ENCODE data around the gene ZFYVE21.

Gene ZFYVE21

DNA sequence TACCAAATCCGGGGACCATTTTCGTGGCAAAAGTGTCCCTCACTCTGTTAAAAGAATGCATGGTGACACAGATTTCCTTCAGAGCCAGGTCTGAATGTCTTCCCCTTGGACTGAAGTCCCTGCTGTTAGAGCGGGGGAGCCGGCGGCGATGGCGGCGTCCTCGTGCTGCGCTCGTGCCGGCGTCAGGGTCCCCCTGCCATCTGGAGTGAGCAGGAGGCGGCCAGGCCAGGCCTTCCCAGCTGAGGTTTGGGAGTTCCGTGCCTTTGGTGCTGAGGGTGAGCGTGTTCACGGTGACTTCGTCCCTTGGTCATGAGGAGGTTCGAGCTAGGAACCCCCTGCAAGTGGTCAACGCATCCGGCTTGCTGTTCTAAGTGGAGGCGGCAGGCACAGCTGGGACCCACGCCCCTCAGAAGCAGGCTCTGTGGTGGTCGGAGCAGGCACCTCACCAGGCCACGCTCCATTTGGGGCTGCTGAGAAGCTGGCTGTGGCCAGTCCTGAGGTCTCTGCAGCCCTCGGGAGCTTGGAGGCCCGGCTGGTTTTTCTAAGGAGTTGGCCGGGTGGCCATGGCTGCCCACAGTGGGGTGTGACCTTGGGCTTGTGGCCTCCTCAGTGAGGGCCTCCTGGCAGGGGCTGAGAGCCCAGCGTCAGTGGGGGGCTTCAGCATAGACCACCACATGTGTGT is 9.5 kb downstream of the ZFYVE21 start:
- DNase-seq (ENCODE audit: low read depth), result no peak

DNA sequence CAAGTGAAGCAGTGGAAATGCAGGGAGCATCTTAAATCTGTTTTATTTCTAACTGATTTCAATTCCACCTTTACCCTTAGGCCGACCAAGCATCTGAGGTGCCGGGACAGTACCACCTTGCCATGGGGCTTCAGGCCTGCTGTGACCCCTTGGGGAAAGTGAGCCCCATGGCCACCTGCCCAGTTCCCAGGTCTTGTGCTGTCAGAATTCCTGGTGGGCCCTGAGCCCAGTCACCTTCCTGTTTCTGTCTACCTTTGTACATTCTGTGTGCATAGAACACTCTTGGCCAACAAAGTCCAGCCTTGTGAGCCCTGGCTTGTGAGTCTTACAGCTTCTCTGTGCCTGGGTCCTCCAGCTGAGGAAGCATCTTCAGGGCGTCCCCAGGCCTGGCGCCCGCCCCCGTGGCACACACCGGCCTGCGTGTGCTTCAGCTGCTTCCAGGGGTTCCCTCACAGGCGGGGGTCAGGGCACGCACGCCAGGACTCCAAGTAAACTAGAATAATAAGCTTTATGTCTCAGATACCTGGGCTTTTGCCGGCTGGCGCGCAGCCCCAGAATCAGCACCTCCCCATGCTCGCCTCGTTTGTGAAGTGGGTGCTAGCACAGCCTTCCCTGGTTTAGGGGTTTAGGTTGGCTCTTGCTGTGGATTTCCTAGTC is 10.3 kb downstream of the ZFYVE21 start:
- no peak for DNase-seq (ENCODE audit: low read depth)

DNA sequence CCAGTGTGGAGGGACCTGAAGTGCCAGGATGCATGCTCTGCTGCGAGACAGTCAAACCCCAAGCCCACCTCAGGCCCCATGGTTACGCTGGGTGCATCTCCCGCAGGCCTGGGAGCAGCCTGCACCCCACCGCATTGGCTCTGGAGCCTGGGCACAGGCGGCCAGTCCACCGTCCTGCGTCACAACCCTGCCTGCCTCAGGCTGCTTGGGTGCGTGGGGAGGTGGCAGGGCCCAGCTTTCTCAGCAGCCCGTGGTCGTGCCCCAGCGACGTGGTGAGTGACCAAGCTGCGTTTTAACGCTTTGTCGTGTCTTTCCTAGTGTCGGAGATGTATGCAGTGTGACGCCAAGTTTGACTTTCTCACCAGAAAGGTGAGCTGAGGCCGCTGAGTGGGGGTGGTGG is 10.9 kb downstream of the ZFYVE21 start:
- no peak for DNase-seq (ENCODE audit: low read depth)

- DNase-seq (ENCODE audit: low read depth), result no peak
Observed at GRCh38 chr14:103727313-103727980, 11.8 kb downstream of the ZFYVE21 start.

DNA sequence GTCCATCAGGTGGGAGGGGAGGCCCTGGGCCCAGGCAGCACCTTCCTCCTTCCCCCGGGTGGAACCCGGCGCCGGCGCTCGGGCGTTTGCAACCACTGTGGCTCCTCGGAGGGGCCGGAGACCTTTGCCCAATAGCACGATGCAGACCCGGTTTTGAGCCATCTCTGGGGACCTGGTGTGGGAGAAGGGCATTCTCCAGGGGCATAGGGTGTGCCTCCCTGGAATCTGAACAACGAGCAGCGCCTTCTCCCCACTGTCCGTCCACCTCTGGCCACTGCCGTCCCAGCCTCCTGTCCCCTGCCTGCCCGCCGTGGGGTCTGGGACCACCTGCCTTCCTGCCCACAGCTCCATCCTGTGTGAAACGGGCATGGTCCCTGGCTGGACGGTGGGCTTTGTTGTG is 12.5 kb downstream of the ZFYVE21 start:
- no peak for DNase-seq (ENCODE audit: low read depth)

DNA sequence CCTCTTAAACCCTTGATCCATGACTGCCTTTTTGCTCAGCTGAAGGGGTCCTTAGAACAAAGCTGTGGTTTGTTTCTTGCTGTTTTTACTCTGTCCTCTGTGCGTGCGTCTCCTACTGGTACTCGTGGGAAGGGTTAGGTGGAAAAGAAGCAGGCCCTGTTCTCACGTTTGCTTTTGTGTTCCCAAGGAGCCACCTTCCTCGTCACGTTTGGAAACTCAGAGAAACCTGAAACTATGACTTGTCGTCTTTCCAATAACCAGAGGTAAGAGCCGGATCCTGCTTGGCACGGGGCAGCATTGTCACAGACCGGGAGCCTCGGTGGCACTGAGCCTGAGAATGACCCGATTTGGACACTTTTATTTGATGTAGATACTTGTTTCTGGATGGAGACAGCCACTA is 13.1 kb downstream of the ZFYVE21 start:
- DNase-seq (ENCODE audit: low read depth), result no peak

- no peak for DNase-seq (ENCODE audit: low read depth)
Observed at GRCh38 chr14:103729496-103730448, 14.2 kb downstream of the ZFYVE21 start.

GRCh38 chr14:103730490-103731035 is 15.0 kb downstream of the ZFYVE21 start:
- DNase-seq (ENCODE audit: low read depth), result no peak

GRCh38 chr14:103731481-103731880 is 15.9 kb downstream of the ZFYVE21 start:
- DNase-seq (ENCODE audit: low read depth), result no peak

DNA sequence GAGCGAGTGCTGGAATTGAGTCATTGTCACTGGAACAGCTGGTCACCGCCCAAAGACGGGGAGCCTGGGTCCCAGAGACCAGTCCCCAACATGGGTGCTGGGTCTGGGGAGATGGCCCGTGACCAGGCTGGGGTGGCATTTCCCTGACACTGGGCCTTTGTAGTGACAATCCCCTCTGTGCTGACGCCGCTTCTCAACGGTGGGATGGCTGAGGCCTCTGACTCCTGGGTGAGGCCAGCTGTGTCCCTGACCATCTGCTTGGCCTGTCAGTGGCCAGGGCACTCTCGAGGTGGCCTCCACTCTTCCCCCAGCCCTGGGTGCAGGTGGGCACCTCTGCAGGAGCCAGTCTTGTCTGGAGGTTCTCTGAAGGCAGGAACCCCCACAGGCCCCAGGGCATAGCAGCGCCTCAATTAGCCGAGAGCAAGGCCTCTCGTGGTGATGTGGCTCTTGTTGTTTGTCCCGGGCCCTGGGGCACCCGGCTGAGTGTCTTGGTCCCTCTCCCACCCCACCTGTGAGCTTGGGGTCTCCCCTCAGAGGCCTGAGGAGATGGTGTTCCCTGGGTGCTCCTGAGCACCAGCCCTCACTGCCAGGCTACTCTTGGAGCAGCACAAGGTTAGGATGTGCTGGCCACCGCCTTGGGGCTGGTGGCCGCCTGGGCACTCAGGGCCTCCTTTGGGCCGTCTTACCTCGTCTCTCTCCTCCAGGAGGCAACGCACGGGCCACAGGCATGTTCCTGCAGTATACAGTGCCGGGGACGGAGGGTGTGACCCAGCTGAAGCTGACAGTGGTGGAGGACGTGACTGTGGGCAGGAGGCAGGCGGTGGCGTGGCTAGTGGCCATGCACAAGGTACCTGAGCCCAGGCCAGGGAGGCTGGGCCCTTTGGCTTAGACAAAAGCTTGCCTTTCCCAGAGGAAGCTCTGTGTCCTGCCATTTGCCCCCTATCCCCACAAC is 16.6 kb downstream of the ZFYVE21 start:
- no peak for DNase-seq (ENCODE audit: low read depth)

- no peak for DNase-seq (ENCODE audit: low read depth)
Observed at GRCh38 chr14:103732868-103733620, 17.4 kb downstream of the ZFYVE21 start.

GRCh38 chr14:103733651-103734050 is 18.0 kb downstream of the ZFYVE21 start:
- no peak for DNase-seq (ENCODE audit: low read depth)

DNA sequence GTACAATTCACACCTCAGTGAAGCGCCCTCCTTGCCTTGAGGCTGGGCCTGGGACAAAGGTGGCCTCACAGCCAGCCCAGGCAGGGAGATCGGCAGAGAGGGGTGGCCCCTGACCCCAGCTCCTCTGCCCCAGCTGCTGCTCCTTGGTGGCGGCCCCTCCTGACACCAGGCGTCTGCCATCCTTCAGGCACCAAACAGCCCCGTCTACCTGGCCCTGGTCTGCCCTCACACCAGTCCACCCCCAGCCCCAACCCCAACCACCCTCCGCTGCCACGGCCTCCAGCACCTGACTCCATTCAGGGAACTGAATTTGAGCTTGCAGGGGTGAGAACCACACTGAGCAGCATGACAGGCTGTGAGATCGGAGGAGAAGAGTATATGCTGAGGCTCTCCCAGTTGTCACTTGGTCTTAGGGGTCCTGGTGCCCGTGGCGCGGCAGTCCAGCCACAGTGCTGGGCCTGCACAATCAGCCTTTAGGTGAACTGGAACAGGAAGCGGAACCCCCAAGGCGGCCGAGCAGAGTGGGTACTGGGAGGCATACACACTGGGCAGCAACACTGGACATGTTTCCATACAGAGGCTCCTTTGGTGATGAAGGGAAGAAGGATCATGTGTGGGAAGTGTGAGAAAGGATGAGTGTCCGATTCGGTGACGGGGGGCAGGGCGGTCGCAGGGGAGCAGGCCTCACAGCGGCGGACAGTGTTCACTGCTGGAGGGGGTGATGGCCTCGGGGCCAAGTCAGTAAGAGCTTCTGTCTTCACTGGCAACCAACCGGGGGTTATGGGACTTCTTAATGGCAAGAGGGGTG is 18.7 kb downstream of the ZFYVE21 start:
- DNase-seq (ENCODE audit: low read depth), result no peak

GRCh38 chr14:103735022-103735421 is 19.4 kb downstream of the ZFYVE21 start:
- DNase-seq (ENCODE audit: low read depth), result no peak

DNA sequence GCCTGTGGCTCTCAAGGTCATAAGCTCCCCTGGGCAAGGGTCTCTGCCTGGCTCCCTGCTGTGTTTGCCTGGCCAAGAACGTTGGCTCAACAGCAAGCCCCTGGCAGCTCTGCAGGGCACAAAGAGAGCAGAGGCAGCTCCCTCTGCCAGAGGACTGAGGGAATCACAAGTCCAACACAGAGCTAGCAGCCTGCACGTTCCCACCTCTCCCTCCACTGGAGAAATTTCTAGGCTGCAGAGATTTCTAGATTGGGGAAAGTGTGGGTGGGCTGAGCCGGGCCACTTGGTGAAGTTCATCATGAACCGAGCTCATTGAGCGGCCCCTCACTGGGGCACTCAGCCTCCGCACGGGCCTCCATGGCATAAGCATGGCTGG is 19.8 kb downstream of the ZFYVE21 start:
- no peak for DNase-seq (ENCODE audit: low read depth)

- no peak for DNase-seq (ENCODE audit: low read depth)
Observed at GRCh38 chr14:103735815-103736545, 20.4 kb downstream of the ZFYVE21 start.

DNA sequence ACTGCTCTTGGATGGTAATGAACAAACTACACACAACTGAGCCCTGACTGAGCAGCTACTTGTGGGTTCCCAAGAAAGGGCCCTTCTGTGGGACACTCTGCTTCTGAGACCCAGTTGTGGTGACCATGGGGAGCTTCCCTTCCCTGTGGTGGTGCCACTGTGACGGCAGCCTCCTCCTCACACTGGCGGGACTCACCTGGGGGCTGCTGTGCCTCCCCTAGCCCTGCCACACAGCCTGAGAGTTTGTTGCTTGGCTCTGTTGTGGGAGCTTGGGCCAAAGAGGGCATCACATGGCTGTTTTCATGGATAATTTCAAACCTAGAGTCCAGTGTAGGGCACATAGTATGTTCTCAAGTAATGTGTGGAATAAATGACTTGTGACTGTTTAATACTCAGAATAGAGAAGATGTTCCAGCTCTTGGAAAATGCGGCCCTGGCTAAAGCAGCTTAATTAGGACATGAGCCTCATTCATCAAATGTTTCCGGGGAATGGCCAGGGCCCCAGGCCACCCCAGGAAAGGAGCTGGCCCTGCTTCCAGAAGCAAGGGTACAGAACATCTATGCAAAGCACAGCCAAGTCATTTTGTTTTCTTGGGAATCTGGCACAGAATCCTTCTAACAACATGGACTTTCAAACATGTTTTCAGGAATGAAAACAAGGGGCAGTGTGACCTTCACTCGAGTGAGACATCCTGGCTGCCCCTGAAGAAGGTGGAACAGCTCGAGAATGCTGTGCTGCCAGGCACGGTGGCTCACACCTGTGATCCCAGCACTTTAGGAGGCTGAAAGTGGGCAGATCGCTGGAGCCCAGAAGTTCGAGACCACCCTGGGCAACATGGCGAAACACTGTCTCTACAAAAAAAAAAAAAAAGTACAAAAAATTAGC is 21.2 kb downstream of the ZFYVE21 start:
- DNase-seq (ENCODE audit: low read depth), result no peak

All from activated T-helper 9 cell treated with anti-CD3 and anti-CD28 coated beads, Interleukin-2, amount 50 U/mL, for 16 hours (primary cell).